ENCODE measurements around the gene ZNF791.
A peak's percentile ranks its signal among the peaks of the same experiment; 100 is the strongest.

The ZNF791 gene

DNA sequence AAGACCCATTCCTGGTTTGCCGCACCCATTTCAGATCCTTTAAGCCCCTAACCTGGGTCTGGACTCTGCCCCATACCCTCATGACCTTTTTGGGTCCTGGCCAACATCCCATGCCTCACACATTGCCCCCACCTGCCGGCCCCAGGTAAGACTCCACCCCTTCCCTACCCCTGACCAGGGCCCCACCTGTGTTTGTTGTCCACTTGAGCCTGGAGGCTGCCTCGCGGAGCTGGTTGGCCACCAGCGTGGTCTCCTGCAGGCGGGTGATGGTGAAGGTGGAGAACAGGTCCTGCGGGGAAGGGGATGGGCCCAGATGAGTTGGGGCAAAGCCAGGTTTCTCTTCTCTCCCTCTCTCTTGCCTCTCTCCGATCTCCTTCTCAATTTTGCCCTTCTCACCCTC, 36.3 kb downstream of the ZNF791 start:
- FAIRE-seq: no peak
- no peak for DNase-seq (ENCODE audit: insufficient read length, low spot score)
- TF ChIP-seq, protein P1, sequence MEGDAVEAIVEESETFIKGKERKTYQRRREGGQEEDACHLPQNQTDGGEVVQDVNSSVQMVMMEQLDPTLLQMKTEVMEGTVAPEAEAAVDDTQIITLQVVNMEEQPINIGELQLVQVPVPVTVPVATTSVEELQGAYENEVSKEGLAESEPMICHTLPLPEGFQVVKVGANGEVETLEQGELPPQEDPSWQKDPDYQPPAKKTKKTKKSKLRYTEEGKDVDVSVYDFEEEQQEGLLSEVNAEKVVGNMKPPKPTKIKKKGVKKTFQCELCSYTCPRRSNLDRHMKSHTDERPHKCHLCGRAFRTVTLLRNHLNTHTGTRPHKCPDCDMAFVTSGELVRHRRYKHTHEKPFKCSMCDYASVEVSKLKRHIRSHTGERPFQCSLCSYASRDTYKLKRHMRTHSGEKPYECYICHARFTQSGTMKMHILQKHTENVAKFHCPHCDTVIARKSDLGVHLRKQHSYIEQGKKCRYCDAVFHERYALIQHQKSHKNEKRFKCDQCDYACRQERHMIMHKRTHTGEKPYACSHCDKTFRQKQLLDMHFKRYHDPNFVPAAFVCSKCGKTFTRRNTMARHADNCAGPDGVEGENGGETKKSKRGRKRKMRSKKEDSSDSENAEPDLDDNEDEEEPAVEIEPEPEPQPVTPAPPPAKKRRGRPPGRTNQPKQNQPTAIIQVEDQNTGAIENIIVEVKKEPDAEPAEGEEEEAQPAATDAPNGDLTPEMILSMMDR (IDR thresholded peaks at IDR 0.05; ENCODE audit: insufficient read depth, missing control alignments): no peak

DNA sequence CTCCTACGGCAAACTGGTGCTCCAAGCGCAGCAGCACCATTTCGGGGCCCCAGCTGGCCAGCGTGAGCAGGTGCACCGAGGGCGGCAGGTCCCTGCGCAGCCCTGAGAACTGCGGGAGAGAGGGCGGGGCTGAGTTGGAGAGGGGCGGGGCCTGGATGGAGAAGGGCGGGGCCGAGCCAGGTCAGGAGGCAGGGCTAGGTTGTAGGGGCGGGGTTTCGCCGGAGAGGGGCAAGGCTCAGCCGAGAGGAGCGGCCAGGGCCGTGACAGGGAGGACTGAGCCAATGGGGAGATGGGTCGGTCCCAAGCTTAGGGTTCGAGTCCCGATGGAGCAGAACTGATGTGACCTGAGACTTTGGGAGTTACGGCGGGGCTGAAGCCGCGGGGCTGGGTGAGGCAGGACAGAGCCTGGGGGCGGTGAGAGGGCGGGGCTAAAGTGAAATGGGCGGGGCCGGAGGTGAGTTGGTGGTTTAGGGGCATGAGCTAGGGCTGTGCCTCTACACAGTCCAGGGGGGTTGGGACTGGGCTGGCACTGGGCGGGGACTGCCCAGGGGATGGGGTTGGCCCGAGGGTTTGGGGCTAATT, 36.9 kb downstream of the ZNF791 start:
- DNase-seq (ENCODE audit: insufficient read length, low spot score): no peak
- TF ChIP-seq, protein P1 (IDR thresholded peaks at IDR 0.05; ENCODE audit: insufficient read depth, missing control alignments): no peak
- FAIRE-seq: no peak

DNA sequence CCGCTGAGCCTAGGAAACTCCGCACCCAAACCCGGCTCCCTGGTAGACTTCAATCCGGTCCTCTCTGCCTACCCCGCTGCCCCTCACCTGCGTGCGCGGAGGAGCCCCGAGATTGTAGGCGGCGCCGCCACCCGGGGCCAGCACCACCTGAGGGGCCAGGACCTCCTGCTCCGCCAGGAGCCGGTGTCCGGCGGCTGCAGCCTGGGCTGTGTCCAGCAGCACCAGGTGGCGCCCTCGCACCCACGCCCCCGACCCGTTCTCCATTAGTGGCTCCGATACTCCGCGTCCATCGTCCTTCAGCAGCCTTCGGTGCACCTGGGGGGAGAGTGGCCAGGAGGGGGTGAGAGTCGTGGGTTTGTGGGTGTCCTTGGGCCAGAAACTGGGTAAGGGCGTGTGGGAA, 37.4 kb downstream of the ZNF791 start:
- FAIRE-seq: no peak
- peak; percentile 9 for DNase-seq (ENCODE audit: insufficient read length, low spot score)
- TF ChIP-seq, protein P1 (IDR thresholded peaks at IDR 0.05; ENCODE audit: insufficient read depth, missing control alignments): no peak

DNA sequence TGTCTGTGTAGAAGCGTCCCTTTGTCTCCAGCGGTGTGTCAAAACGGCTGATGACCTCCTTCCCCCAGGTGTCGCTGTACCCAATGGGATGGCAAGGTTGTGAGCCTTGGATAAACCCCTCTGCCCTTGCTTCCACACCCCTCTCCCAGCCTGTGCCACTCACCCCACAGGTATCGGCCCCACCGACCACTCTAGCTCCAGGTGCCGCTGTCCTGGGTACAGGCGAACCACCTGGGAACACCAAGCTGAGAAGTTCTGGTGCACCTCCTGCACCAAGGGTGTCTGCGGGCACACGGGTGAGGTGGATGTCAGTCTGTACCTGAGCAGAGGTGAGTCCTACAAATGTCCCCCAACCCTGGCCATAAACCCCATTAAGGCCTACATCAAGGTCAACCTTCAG, 39.2 kb downstream of the ZNF791 start:
- DNase-seq (ENCODE audit: insufficient read length, low spot score) (no peak), FAIRE-seq (no peak)
- TF ChIP-seq, protein P1 (IDR thresholded peaks at IDR 0.05; ENCODE audit: insufficient read depth, missing control alignments): no peak

DNA sequence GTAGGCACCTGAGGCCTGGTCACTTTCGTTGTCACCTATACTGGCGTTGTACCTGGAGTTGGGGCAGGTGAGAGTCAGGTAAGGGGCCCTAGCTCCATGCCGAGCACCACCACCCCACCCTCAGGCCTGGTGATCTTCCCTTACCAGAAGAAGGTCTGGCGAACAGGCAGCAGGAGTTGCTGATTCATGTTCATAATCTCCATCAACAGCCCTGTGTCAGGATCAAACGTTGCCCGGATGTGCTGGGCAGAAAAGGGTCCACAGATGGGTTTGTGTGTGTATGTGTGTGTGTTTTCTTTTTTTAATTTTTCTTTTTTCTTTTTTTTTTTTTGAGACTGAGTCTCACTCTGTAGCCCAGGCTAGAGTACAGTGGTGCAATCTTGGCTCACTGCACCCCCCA, 41.5 kb downstream of the ZNF791 start:
- TF ChIP-seq, protein P1 (IDR thresholded peaks at IDR 0.05; ENCODE audit: insufficient read depth, missing control alignments): no peak
- no peak for FAIRE-seq
- DNase-seq (ENCODE audit: insufficient read length, low spot score): no peak

DNA sequence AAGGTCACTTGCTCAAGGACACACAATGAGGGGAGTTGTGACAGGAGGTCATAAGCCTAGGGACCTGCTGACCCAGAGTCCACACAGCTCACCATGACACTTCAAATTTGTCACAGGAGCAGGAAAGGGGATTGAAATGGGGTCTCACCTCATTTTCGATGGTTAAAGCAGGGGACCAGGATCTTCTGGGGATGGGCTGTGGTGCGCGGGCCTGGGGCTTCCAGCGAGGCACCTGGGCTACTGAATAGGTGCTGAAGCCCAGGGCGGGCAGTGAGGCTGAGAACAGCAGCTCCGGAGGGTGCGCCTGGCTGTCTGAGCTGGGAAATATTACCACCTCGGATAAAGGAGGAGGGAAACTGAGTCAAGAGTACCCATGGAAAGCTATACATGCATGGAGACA, 44.8 kb downstream of the ZNF791 start:
- no peak for DNase-seq (ENCODE audit: insufficient read length, low spot score)
- FAIRE-seq: no peak
- TF ChIP-seq, protein P1 (IDR thresholded peaks at IDR 0.05; ENCODE audit: insufficient read depth, missing control alignments): no peak

DNA sequence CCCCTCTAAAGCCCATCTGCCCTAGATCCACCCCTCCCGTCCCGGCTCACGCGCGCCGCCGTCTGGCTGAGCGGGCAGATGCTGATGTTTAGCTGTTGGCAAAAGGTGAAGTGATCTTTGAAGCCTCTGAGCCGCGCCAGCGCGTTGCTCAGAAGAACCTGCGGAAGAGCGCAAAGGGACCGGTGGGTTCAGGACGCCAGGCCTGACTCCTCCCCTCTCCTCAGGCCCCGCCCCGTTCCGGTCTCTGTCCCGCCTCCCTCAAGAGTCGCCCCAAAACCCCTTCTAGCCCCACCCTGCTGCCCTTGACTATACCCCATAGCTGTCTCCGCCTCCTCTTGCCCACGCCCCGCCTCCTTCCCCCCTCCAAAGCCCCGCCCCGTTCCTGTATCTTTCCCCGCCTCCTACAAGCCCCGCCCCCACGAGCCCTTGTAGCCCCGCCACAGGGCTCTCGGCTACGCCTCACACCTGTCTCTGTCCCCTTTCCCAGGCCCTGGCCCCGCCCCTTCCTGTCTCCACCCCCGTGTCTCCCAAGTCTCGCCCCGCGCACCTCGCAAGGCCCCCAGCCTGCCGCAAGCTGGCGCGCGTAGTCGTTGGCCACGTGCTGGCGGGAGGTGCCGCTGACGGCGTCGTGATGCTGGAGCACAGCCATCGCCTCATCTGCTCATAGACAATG, 46.3 kb downstream of the ZNF791 start:
- FAIRE-seq: no peak
- TF ChIP-seq, protein P1 (IDR thresholded peaks at IDR 0.05; ENCODE audit: insufficient read depth, missing control alignments): no peak
- DNase-seq (ENCODE audit: insufficient read length, low spot score): no peak
